ENCODE data around the gene PKHD1.

- TF ChIP-seq EZH2phosphoT487 (IDR thresholded peaks at IDR 0.05; ENCODE audit: borderline replicate concordance, low read depth) (no peak), RFX5 (IDR thresholded peaks at IDR 0.05; ENCODE audit: low read length) (no peak), GABPA (IDR thresholded peaks at IDR 0.05; ENCODE audit: low read depth) (no peak), MEF2A (IDR thresholded peaks at IDR 0.05; ENCODE audit: borderline replicate concordance, low read depth) (no peak), TEAD4 (IDR thresholded peaks at IDR 0.05; ENCODE audit: borderline replicate concordance, insufficient read depth) (no peak), EP300 (IDR thresholded peaks at IDR 0.05; ENCODE audit: borderline replicate concordance in 1 of 2, low read depth in 1 of 2, low read length in 1 of 2) (no peak), YY1 (IDR thresholded peaks at IDR 0.05; ENCODE audit: low read depth) (no peak), TAF1 (IDR thresholded peaks at IDR 0.05; ENCODE audit: borderline replicate concordance, low read depth, low read length) (no peak), SIN3A (IDR thresholded peaks at IDR 0.05; ENCODE audit: borderline replicate concordance, low read depth, low read length) (no peak), RXRA (IDR thresholded peaks at IDR 0.05; ENCODE audit: borderline replicate concordance, low read depth) (no peak), JUND (IDR thresholded peaks at IDR 0.05) (no peak)
- TF ChIP-seq, protein P1, sequence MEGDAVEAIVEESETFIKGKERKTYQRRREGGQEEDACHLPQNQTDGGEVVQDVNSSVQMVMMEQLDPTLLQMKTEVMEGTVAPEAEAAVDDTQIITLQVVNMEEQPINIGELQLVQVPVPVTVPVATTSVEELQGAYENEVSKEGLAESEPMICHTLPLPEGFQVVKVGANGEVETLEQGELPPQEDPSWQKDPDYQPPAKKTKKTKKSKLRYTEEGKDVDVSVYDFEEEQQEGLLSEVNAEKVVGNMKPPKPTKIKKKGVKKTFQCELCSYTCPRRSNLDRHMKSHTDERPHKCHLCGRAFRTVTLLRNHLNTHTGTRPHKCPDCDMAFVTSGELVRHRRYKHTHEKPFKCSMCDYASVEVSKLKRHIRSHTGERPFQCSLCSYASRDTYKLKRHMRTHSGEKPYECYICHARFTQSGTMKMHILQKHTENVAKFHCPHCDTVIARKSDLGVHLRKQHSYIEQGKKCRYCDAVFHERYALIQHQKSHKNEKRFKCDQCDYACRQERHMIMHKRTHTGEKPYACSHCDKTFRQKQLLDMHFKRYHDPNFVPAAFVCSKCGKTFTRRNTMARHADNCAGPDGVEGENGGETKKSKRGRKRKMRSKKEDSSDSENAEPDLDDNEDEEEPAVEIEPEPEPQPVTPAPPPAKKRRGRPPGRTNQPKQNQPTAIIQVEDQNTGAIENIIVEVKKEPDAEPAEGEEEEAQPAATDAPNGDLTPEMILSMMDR (IDR thresholded peaks at IDR 0.05) = no peak
- TF ChIP-seq, protein P2, sequence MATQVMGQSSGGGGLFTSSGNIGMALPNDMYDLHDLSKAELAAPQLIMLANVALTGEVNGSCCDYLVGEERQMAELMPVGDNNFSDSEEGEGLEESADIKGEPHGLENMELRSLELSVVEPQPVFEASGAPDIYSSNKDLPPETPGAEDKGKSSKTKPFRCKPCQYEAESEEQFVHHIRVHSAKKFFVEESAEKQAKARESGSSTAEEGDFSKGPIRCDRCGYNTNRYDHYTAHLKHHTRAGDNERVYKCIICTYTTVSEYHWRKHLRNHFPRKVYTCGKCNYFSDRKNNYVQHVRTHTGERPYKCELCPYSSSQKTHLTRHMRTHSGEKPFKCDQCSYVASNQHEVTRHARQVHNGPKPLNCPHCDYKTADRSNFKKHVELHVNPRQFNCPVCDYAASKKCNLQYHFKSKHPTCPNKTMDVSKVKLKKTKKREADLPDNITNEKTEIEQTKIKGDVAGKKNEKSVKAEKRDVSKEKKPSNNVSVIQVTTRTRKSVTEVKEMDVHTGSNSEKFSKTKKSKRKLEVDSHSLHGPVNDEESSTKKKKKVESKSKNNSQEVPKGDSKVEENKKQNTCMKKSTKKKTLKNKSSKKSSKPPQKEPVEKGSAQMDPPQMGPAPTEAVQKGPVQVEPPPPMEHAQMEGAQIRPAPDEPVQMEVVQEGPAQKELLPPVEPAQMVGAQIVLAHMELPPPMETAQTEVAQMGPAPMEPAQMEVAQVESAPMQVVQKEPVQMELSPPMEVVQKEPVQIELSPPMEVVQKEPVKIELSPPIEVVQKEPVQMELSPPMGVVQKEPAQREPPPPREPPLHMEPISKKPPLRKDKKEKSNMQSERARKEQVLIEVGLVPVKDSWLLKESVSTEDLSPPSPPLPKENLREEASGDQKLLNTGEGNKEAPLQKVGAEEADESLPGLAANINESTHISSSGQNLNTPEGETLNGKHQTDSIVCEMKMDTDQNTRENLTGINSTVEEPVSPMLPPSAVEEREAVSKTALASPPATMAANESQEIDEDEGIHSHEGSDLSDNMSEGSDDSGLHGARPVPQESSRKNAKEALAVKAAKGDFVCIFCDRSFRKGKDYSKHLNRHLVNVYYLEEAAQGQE (IDR thresholded peaks at IDR 0.05; ENCODE audit: low read depth, low read length) = no peak
Measured at GRCh38 chr6:51953246-51953645, 134.2 kb downstream of the PKHD1 start.

Measured in SK-N-SH (cell line).